Lower lobe of right lung (tissue), 2 donors: ENCODE measurements around the gene SH3GL1. TPM values are rescaled to one million over a fixed set of nuclear protein-coding genes. Genes with fewer than 3 reads are reported as not detected.

Experiments
- ATAC-seq, 2 donors: fragments of 200-7000 bp; cut with Tn5 transposase; one replicate each; pipeline ENCODE4 v1.9.1; 2020 to 2022; ENCODE audit warnings: mild to moderate bottlenecking in 2 of 2, moderate library complexity in 2 of 2
- DNase-seq: peaks from one replicate; pipeline ENCODE4 v3.0.0-alpha.2; 2020
- H3K27ac ChIP-seq: fragments of 200-600 bp; one replicate; pipeline ENCODE4 v1.8.0; 2022
- H3K27me3 ChIP-seq: fragments of 200-600 bp; one replicate; pipeline ENCODE4 v1.8.0; 2022; ENCODE audit warnings: low read depth
- H3K36me3 ChIP-seq: fragments of 200-600 bp; one replicate; pipeline ENCODE4 v1.8.0; 2022; ENCODE audit warnings: mild to moderate bottlenecking
- H3K4me1 ChIP-seq: fragments of 200-600 bp; one replicate; pipeline ENCODE4 v1.8.0; 2022
- H3K4me3 ChIP-seq: fragments of 200-600 bp; one replicate; pipeline ENCODE4 v1.8.0; 2022; ENCODE audit warnings: mild to moderate bottlenecking
- H3K9me3 ChIP-seq: fragments of 200-600 bp; one replicate; pipeline ENCODE4 v1.8.0; 2022
- CTCF ChIP-seq: fragments of 200-600 bp; IDR thresholded peaks from one replicate; pipeline ENCODE4 v1.8.0; 2022; ENCODE audit warnings: antibody characterized with exemption, mild to moderate bottlenecking
- intact Hi-C: fragments of 100-400 bp; cut with DNase I; formaldehyde crosslinking; loops from one replicate; pipeline ENCODE4 v1.11.0; 2022
- total RNA-seq: library from RNA; stranded (reverse); fragmentation: NEBNext Ultra II Directional; extraction: Animal tissue kit (Norgen Biotek cat#: 25700); gene quantifications from one replicate; pipeline ENCODE4 v1.2.1, GENCODE V29; 2021
- donor health status: DM: no; HTN: yes; CAD: no; lungs with severe emphysema.

Gene SH3GL1
- total RNA-seq, 1 donor from 2014 or later: 44.3 TPM

- Histone ChIP-seq H3K4me3 (no peak overlapping the region), H3K27me3 (no peaks in the 10 kb centered on the region), H3K27ac (no peak overlapping the region), H3K36me3 (peaks cover 60% of the 10 kb centered on the region), H3K9me3 (no peaks in the 10 kb centered on the region), H3K4me1 (peaks cover 48% of the 10 kb centered on the region)
- TF ChIP-seq CTCF: no peak
- DNase-seq (no peak), ATAC-seq (no peak)
- intact Hi-C loops: no loop called here
These were observed 33.5 kb downstream of the SH3GL1 start for GRCh38 chr19:4366666-4367335.

GRCh38 chr19:4365791-4366665 lies 34.3 kb downstream of the SH3GL1 start:
- Histone ChIP-seq H3K9me3 (no peaks in the 10 kb centered on the region), H3K4me3 (no peak overlapping the region), H3K27ac (no peak overlapping the region), H3K36me3 (peaks cover 65% of the 10 kb centered on the region), H3K27me3 (no peaks in the 10 kb centered on the region), H3K4me1 (peaks cover 40% of the 10 kb centered on the region)
- no peak for ATAC-seq
- no peak for TF ChIP-seq CTCF
- DNase-seq: no peak
- intact Hi-C loops: no loop called here

- peaks cover 33% of the 10 kb centered on the region for H3K4me1 ChIP-seq
- ATAC-seq (no peak), DNase-seq (peak; percentile 49)
- no peak overlapping the region for H3K27ac ChIP-seq
- peaks cover 71% of the 10 kb centered on the region for H3K36me3 ChIP-seq
- H3K4me3 ChIP-seq: no peak overlapping the region
- H3K27me3 ChIP-seq: no peaks in the 10 kb centered on the region
- no peak for TF ChIP-seq CTCF
- no peaks in the 10 kb centered on the region for H3K9me3 ChIP-seq
- intact Hi-C loops: no loop called here
These were observed 35.0 kb downstream of the SH3GL1 start for GRCh38 chr19:4365341-4365740.

GRCh38 chr19:4363571-4364304 lies 36.6 kb downstream of the SH3GL1 start:
- Histone ChIP-seq H3K27me3 (no peaks in the 10 kb centered on the region), H3K27ac (no peak overlapping the region), H3K4me1 (peaks cover 17% of the 10 kb centered on the region), H3K36me3 (peaks cover 88% of the 10 kb centered on the region), H3K9me3 (no peaks in the 10 kb centered on the region), H3K4me3 (no peak overlapping the region)
- no peak for ATAC-seq
- peak; percentile 45 for DNase-seq
- intact Hi-C loops: no loop called here
- TF ChIP-seq CTCF: no peak

- H3K36me3 ChIP-seq: peaks cover 93% of the 10 kb centered on the region
- intact Hi-C loops: no loop called here
- no peaks in the 10 kb centered on the region for H3K27me3 ChIP-seq
- TF ChIP-seq CTCF: no peak
- no peaks in the 10 kb centered on the region for H3K9me3 ChIP-seq
- H3K27ac ChIP-seq: no peak overlapping the region
- ATAC-seq (no peak), DNase-seq (no peak)
- no peak overlapping the region for H3K4me3 ChIP-seq
- H3K4me1 ChIP-seq: peaks cover 10% of the 10 kb centered on the region
These were observed 37.4 kb downstream of the SH3GL1 start for GRCh38 chr19:4362831-4363545.
